Panc1 (cell line): ENCODE measurements around the gene PLAAT1.

Experiments used
- CTCF ChIP-seq: fragments of 450-650 bp; IDR thresholded peaks from 2 replicates; pipeline ENCODE4 v1.5.1; 2017; ENCODE audit warnings: mild to moderate bottlenecking
- POLR2AphosphoS5 ChIP-seq: IDR thresholded peaks from 2 replicates; pipeline ENCODE4 v1.6.1; 2012; ENCODE audit warnings: mild to moderate bottlenecking, low read depth, low read length, moderate library complexity
- REST ChIP-seq, 2 experiments: IDR thresholded peaks; 2 replicates each; pipeline ENCODE4 v1.6.1; 2011 to 2012; ENCODE audit warnings: low read depth in 2 of 2, control low read depth in 1 of 2, low read length in 1 of 2, mild to moderate bottlenecking in 1 of 2, moderate library complexity in 1 of 2; ENCODE audit not compliant: insufficient read depth in 1 of 2
- SIN3A ChIP-seq: IDR thresholded peaks from 2 replicates; pipeline ENCODE4 v1.6.1; 2012; ENCODE audit warnings: low read depth, mild to moderate bottlenecking, low read length, moderate library complexity, borderline replicate concordance; ENCODE audit not compliant: insufficient read depth
- TCF7L2 ChIP-seq: IDR thresholded peaks from 2 replicates; pipeline ENCODE4 v1.6.1; 2011; ENCODE audit warnings: mild to moderate bottlenecking, low read depth, low read length, inconsistent platforms

- TF ChIP-seq CTCF (no peak), TCF7L2 (no peak), REST (IDR thresholded peaks at IDR 0.05; ENCODE audit: insufficient read depth in 1 of 2, low read depth in 2 of 2, low read length in 1 of 2) (no peak), POLR2AphosphoS5 (no peak), SIN3A (no peak)
Measured at GRCh38 chr3:193248848-193249468, 7.9 kb downstream of the PLAAT1 start.
